ENCODE data around the gene IGSF21.

IGSF21 gene

GRCh38 chr1:18178111-18178510 lies 70.5 kb downstream of the IGSF21 start:
- DNase-seq (ENCODE audit: low read depth), result no peak

GRCh38 chr1:18179009-18179408 lies 71.4 kb downstream of the IGSF21 start:
- DNase-seq (ENCODE audit: low read depth), result no peak

GRCh38 chr1:18182398-18183160 lies 75.0 kb downstream of the IGSF21 start:
- DNase-seq (ENCODE audit: low read depth), result no peak

GRCh38 chr1:18183533-18183932 lies 75.9 kb downstream of the IGSF21 start:
- DNase-seq (ENCODE audit: low read depth), result no peak

GRCh38 chr1:18187054-18187453 lies 79.5 kb downstream of the IGSF21 start:
- DNase-seq (ENCODE audit: low read depth), result no peak

- no peak for DNase-seq (ENCODE audit: low read depth)
Observed at GRCh38 chr1:18188820-18189517, 81.4 kb downstream of the IGSF21 start.

GRCh38 chr1:18190598-18190997 lies 83.0 kb downstream of the IGSF21 start:
- no peak for DNase-seq (ENCODE audit: low read depth)

- no peak for DNase-seq (ENCODE audit: low read depth)
Observed at GRCh38 chr1:18191037-18191436, 83.4 kb downstream of the IGSF21 start.

- DNase-seq (ENCODE audit: low read depth), result no peak
Observed at GRCh38 chr1:18191481-18192155, 84.0 kb downstream of the IGSF21 start.

- no peak for DNase-seq (ENCODE audit: low read depth)
Observed at GRCh38 chr1:18192182-18192581, 84.6 kb downstream of the IGSF21 start.

GRCh38 chr1:18192974-18193373 lies 85.4 kb downstream of the IGSF21 start:
- no peak for DNase-seq (ENCODE audit: low read depth)

GRCh38 chr1:18197299-18197698 lies 89.7 kb downstream of the IGSF21 start:
- DNase-seq (ENCODE audit: low read depth), result no peak

GRCh38 chr1:18198260-18198659 lies 90.7 kb downstream of the IGSF21 start:
- no peak for DNase-seq (ENCODE audit: low read depth)

- DNase-seq (ENCODE audit: low read depth), result no peak
Observed at GRCh38 chr1:18199462-18199861, 91.9 kb downstream of the IGSF21 start.

- DNase-seq (ENCODE audit: low read depth), result no peak
Observed at GRCh38 chr1:18200136-18200717, 92.6 kb downstream of the IGSF21 start.

GRCh38 chr1:18200918-18201317 lies 93.3 kb downstream of the IGSF21 start:
- DNase-seq (ENCODE audit: low read depth), result no peak

- no peak for DNase-seq (ENCODE audit: low read depth)
Observed at GRCh38 chr1:18201997-18202719, 94.6 kb downstream of the IGSF21 start.

- no peak for DNase-seq (ENCODE audit: low read depth)
Observed at GRCh38 chr1:18203645-18204044, 96.0 kb downstream of the IGSF21 start.

- no peak for DNase-seq (ENCODE audit: low read depth)
Observed at GRCh38 chr1:18204575-18204974, 97.0 kb downstream of the IGSF21 start.

- no peak for DNase-seq (ENCODE audit: low read depth)
Observed at GRCh38 chr1:18205319-18205718, 97.7 kb downstream of the IGSF21 start.

GRCh38 chr1:18211764-18212163 lies 104.2 kb downstream of the IGSF21 start:
- DNase-seq (ENCODE audit: low read depth), result no peak
